SK-N-SH (cell line): ENCODE results near the gene TNFAIP8L3. TPM values are rescaled to one million over a fixed set of nuclear protein-coding genes. Genes with fewer than 3 reads are reported as not detected.

Source experiments
- CTCF ChIA-PET: fragments of 300-600, 350-600 bp; formaldehyde crosslinking; extraction: SDS; loops from one replicate; lab custom pipeline; 2021; lab: Yijun Ruan, JAX
- POLR2A ChIA-PET: fragments of 350-600 bp; sonication (Branson Sonifier 250); formaldehyde crosslinking; extraction: SDS; loops from one replicate; lab custom pipeline; 2020; ENCODE audit warnings: antibody characterized with exemption, inconsistent platforms; lab: Yijun Ruan, JAX
- DNase-seq: peaks from one replicate; pipeline ENCODE4 v3.0.0; 2012
- H2AFZ ChIP-seq: fragments of 200-600 bp; sonication (generic); 2 replicates; pipeline ENCODE4 v1.8.1; 2016; ENCODE audit warnings: antibody characterized with exemption, mild to moderate bottlenecking, low read depth
- H3F3A ChIP-seq: fragments of 200-600 bp; sonication (generic); replicated peaks from 2 replicates; pipeline ENCODE3; 2016; ENCODE audit warnings: antibody characterized with exemption, mild to moderate bottlenecking; ENCODE audit not compliant: insufficient read depth
- H3K27ac ChIP-seq, 2 experiments: fragments of 200-500 bp in 1 of 2; fragments of 200-600 bp in 1 of 2; sonication (Bioruptor generic) in 1 of 2; sonication (generic), shearing (Covaris generic) in 1 of 2; 2 replicates each; pipeline versions ENCODE4 v1.5.1 to v1.6.1; 2014 to 2016; ENCODE audit warnings: low read depth in 2 of 2, inconsistent platforms in 1 of 2, low read length in 1 of 2, mild to moderate bottlenecking in 1 of 2, mixed read lengths in 1 of 2
- H3K27me3 ChIP-seq: fragments of 200-600 bp; sonication (generic), shearing (Covaris generic); 2 replicates; pipeline ENCODE4 v1.6.1; 2016; ENCODE audit warnings: mixed run types; ENCODE audit not compliant: insufficient read depth
- H3K36me3 ChIP-seq, 2 experiments: fragments of 200-500 bp in 1 of 2; fragments of 200-600 bp in 1 of 2; sonication (Bioruptor generic) in 1 of 2; sonication (generic) in 1 of 2; replicated peaks in 1 of 2; 2 replicates each; pipeline versions ENCODE3 to v1.5.1; 2014 to 2016; ENCODE audit warnings: low read length in 1 of 2, mild to moderate bottlenecking in 1 of 2; ENCODE audit not compliant: insufficient read depth in 2 of 2, control insufficient read depth in 1 of 2
- H3K4me1 ChIP-seq, 2 experiments: fragments of 200-500 bp in 1 of 2; fragments of 200-600 bp in 1 of 2; sonication (Bioruptor generic) in 1 of 2; sonication (generic), shearing (Covaris generic) in 1 of 2; 2 replicates each; pipeline versions ENCODE4 v1.5.1 to v1.6.1; 2014 to 2016; ENCODE audit warnings: low read depth in 1 of 2, low read length in 1 of 2, mixed run types in 1 of 2; ENCODE audit not compliant: insufficient read depth in 2 of 2, control insufficient read depth in 1 of 2
- H3K4me2 ChIP-seq: fragments of 200-600 bp; sonication (generic), shearing (Covaris generic); 2 replicates; pipeline ENCODE4 v1.6.1; 2017; ENCODE audit warnings: mixed run types
- H3K4me3 ChIP-seq, 2 experiments: fragments of 200-500 bp in 1 of 2; fragments of 200-600 bp in 1 of 2; sonication (Bioruptor generic) in 1 of 2; sonication (generic), shearing (Covaris generic) in 1 of 2; 2 replicates each; pipeline versions ENCODE4 v1.5.1 to v1.8.1; 2014 to 2016; ENCODE audit warnings: low read depth in 2 of 2, inconsistent platforms in 1 of 2, low read length in 1 of 2, mild to moderate bottlenecking in 1 of 2, mixed read lengths in 1 of 2, moderate library complexity in 1 of 2
- H3K79me2 ChIP-seq: fragments of 200-600 bp; sonication (generic); 2 replicates; pipeline ENCODE4 v1.8.1; 2017; ENCODE audit warnings: mild to moderate bottlenecking; ENCODE audit not compliant: insufficient read depth
- H3K9ac ChIP-seq: fragments of 200-600 bp; sonication (generic); 2 replicates; pipeline ENCODE4 v1.6.1; 2017; ENCODE audit warnings: mixed run types
- H3K9me2 ChIP-seq: fragments of 200-600 bp; sonication (generic); 2 replicates; pipeline ENCODE4 v1.6.1; 2017; ENCODE audit warnings: mixed run types
- H3K9me3 ChIP-seq: fragments of 200-600 bp; sonication (generic); 2 replicates; pipeline ENCODE4 v1.6.1; 2017; ENCODE audit warnings: mixed run types, mild to moderate bottlenecking, moderate library complexity
- H4K20me1 ChIP-seq: fragments of 200-600 bp; sonication (generic); 2 replicates; pipeline ENCODE4 v1.6.1; 2017; ENCODE audit warnings: mild to moderate bottlenecking, mixed run types; ENCODE audit not compliant: insufficient read depth
- ELF1 ChIP-seq: IDR thresholded peaks from 2 replicates; pipeline ENCODE4 v1.4.0; 2012
- EP300 ChIP-seq, 2 experiments: IDR thresholded peaks; 2 replicates each; pipeline versions ENCODE4 v1.4.0 to v1.6.1; 2012; ENCODE audit warnings: borderline replicate concordance in 1 of 2, low read depth in 1 of 2, low read length in 1 of 2
- EZH2phosphoT487 ChIP-seq: fragments of 200-600 bp; sonication (generic); IDR thresholded peaks from 2 replicates; pipeline ENCODE4 v1.6.1; 2017; ENCODE audit warnings: low read depth, mixed run types, mild to moderate bottlenecking, antibody characterized with exemption, moderate library complexity, borderline replicate concordance
- FOSL2 ChIP-seq: IDR thresholded peaks from 2 replicates; pipeline ENCODE4 v1.4.0; 2012; ENCODE audit warnings: low read depth, mild to moderate bottlenecking, moderate library complexity, borderline replicate concordance
- FOXJ3 ChIP-seq: sonication (generic); formaldehyde crosslinking; IDR thresholded peaks from 2 replicates; pipeline ENCODE4 v1.5.1; 2020; ENCODE audit warnings: mild to moderate bottlenecking, missing genetic modification reagents
- FOXM1 ChIP-seq: IDR thresholded peaks from 2 replicates; pipeline ENCODE4 v1.4.0; 2012; ENCODE audit warnings: low read depth, mild to moderate bottlenecking
- GABPA ChIP-seq: IDR thresholded peaks from 2 replicates; pipeline ENCODE4 v1.4.0; 2012; ENCODE audit warnings: low read depth, mild to moderate bottlenecking
- MXI1 ChIP-seq: IDR thresholded peaks from 2 replicates; pipeline ENCODE4 v1.6.1; 2012; ENCODE audit warnings: mild to moderate bottlenecking, low read depth, low read length, improper control_type of control experiment
- NRF1 ChIP-seq: IDR thresholded peaks from 2 replicates; pipeline ENCODE4 v1.6.1; 2012; ENCODE audit warnings: low read depth, mild to moderate bottlenecking, low read length
- POLR2AphosphoS5 ChIP-seq: IDR thresholded peaks from 2 replicates; pipeline ENCODE4 v1.6.1; 2012; ENCODE audit warnings: low read depth, low read length
- RAD21 ChIP-seq: IDR thresholded peaks from 2 replicates; pipeline ENCODE4 v1.6.1; 2012; ENCODE audit warnings: mild to moderate bottlenecking, low read length
- SMC3 ChIP-seq: IDR thresholded peaks from 2 replicates; pipeline ENCODE4 v1.6.1; 2012; ENCODE audit warnings: low read depth, low read length, improper control_type of control experiment
- TEAD4 ChIP-seq: IDR thresholded peaks from 2 replicates; pipeline ENCODE4 v1.4.0; 2012; ENCODE audit warnings: mild to moderate bottlenecking, borderline replicate concordance; ENCODE audit not compliant: insufficient read depth
- YY1 ChIP-seq: IDR thresholded peaks from 2 replicates; pipeline ENCODE4 v1.4.0; 2012; ENCODE audit warnings: low read depth, mild to moderate bottlenecking
- ZBTB33 ChIP-seq: IDR thresholded peaks from 2 replicates; pipeline ENCODE4 v1.4.0; 2012; ENCODE audit warnings: low read depth, borderline replicate concordance
- WGBS: methylation state at CpG from one replicate; pipeline ENCODE4 v1.1.6; 2017; ENCODE audit warnings: low lambda C conversion rate; 5-methylcytosine and 5-hydroxymethylcytosine counted together
- polyA plus RNA-seq, 3 experiments: library from polyadenylated mRNA; depleted of rRNA; stranded (reverse); fragments of >200 nt; gene quantifications; 2 replicates each; pipeline ENCODE4 v1.2.3, GENCODE V29; 2012
- TF ChIP-seq, protein P1 (sequence below): fragments of 150-350 bp; IDR thresholded peaks from 2 replicates; pipeline ENCODE4 v1.6.1; 2016; ENCODE audit warnings: mild to moderate bottlenecking, low read depth, low read length
- TF ChIP-seq, protein P2 (sequence below): fragments of 150-350 bp; IDR thresholded peaks from 2 replicates; pipeline ENCODE4 v1.6.1; 2017; ENCODE audit warnings: antibody characterized with exemption, low read length, low read depth, borderline replicate concordance

Gene TNFAIP8L3
- polyA plus RNA-seq, 1 of the 3 experiments (the other 2 are of a cell fraction), result 0.08 TPM

- Histone ChIP-seq H3K27me3 (no peaks in the 10 kb centered on the region), H3K9me3 (no peaks in the 10 kb centered on the region), H4K20me1 (no peaks in the 10 kb centered on the region), H3K79me2 (no peaks in the 10 kb centered on the region), H3K4me2 (no peak overlapping the region), H3K27ac (no peak overlapping the region), H3K4me3 (no peak overlapping the region), H3F3A (peaks cover 10% of the 10 kb centered on the region), H3K4me1 (peaks cover 0 to 13% of the 10 kb centered on the region in 2 experiments; a peak in 1 of 4 replicates), H3K36me3 (no peaks in the 10 kb centered on the region), H2AFZ (no peak overlapping the region), H3K9ac (no peak overlapping the region), H3K9me2 (no peaks in the 10 kb centered on the region)
- POLR2A ChIA-PET, result no interaction called here
- DNase-seq, result no peak
- TF ChIP-seq ELF1 (no peak), MXI1 (no peak), RAD21 (no peak), POLR2AphosphoS5 (no peak), NRF1 (no peak), ZBTB33 (no peak), FOXM1 (no peak), EP300 (IDR thresholded peaks at IDR 0.05; ENCODE audit: borderline replicate concordance in 1 of 2, low read depth in 1 of 2, low read length in 1 of 2) (no peak), SMC3 (no peak), FOXJ3 (CRISPR knock-in tag) (no peak), EZH2phosphoT487 (no peak), GABPA (no peak), FOSL2 (no peak), YY1 (no peak), TEAD4 (no peak)
- TF ChIP-seq, protein P1, sequence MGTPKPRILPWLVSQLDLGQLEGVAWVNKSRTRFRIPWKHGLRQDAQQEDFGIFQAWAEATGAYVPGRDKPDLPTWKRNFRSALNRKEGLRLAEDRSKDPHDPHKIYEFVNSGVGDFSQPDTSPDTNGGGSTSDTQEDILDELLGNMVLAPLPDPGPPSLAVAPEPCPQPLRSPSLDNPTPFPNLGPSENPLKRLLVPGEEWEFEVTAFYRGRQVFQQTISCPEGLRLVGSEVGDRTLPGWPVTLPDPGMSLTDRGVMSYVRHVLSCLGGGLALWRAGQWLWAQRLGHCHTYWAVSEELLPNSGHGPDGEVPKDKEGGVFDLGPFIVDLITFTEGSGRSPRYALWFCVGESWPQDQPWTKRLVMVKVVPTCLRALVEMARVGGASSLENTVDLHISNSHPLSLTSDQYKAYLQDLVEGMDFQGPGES, result no peak
- TF ChIP-seq, protein P2, sequence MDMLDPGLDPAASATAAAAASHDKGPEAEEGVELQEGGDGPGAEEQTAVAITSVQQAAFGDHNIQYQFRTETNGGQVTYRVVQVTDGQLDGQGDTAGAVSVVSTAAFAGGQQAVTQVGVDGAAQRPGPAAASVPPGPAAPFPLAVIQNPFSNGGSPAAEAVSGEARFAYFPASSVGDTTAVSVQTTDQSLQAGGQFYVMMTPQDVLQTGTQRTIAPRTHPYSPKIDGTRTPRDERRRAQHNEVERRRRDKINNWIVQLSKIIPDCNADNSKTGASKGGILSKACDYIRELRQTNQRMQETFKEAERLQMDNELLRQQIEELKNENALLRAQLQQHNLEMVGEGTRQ, result no peak
- WGBS, result 82% methylated on average over 3 of the region's 3 CpGs
- CTCF ChIA-PET, result no interaction called here
Measured at GRCh38 chr15:51107612-51108011, 12.9 kb upstream of the TNFAIP8L3 start.
